WERI-Rb-1 (cell line): ENCODE results near the gene SRGAP1.

Experiments
- DNase-seq: peaks from one replicate; pipeline ENCODE4 v3.0.0-alpha.2; 2020
- H3K27ac ChIP-seq: fragments of 250-450 bp; sonication (Bioruptor Pico); 2 replicates; pipeline ENCODE4 v1.5.1; 2020; ENCODE audit warnings: mild to moderate bottlenecking, moderate library complexity
- H3K27me3 ChIP-seq: fragments of 250-450 bp; sonication (Bioruptor Pico); 2 replicates; pipeline ENCODE4 v1.5.1; 2021; ENCODE audit warnings: mild to moderate bottlenecking, low read depth, moderate library complexity; ENCODE audit not compliant: insufficient read depth, severe bottlenecking
- H3K36me3 ChIP-seq: fragments of 250-450 bp; sonication (Bioruptor Pico); 2 replicates; pipeline ENCODE4 v1.5.1; 2020; ENCODE audit warnings: mild to moderate bottlenecking, moderate library complexity
- H3K4me3 ChIP-seq: 2 replicates; pipeline ENCODE4 v1.5.1; 2011; ENCODE audit warnings: low read depth, mild to moderate bottlenecking, control low read depth, low read length
- H3K9me3 ChIP-seq: fragments of 250-450 bp; sonication (Bioruptor Pico); 2 replicates; pipeline ENCODE4 v1.5.1; 2021; ENCODE audit warnings: mild to moderate bottlenecking, moderate library complexity; ENCODE audit not compliant: severe bottlenecking
- TF ChIP-seq, protein P1 (sequence below): IDR thresholded peaks from 2 replicates; pipeline ENCODE4 v1.5.1; 2011; ENCODE audit warnings: low read depth, mild to moderate bottlenecking, control low read depth, inconsistent platforms, low read length

SRGAP1 gene

DNA sequence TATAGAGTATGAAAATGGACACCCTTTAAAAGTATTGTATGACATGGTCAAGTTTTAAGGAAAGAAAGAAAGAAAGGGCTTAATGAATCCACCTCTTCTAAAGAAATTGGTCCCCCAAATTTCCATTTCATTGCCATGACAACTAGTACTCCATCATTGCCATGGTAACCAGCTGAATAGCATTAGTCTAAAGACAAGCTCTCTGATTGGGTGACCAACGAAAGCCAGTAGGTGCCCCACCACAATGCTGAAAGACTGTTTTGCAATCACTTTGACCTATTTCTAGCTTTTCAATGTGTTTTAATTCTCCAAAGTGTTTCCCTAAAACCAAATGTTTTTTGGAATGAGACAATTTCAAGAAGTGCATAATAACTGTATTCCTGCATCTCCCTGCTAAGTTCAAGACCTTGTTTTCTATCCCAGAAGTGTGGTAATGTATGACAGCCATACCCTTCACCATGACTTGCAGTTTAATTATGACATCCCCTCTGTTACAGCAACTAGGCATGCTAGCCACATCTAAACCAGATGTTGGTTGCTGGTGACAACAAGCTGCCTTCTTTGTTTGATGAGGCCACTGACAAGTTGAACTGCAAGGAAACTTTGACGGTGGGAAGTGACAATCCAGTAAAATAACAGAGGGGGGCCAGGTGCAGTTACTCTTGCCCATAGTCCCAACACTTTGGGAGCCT lies 330.9 kb downstream of the SRGAP1 start:
- no peak for DNase-seq
- H3K4me3 ChIP-seq = no peak overlapping the region
- H3K27me3 ChIP-seq = no peaks in the 10 kb centered on the region
- H3K36me3 ChIP-seq = no peaks in the 10 kb centered on the region
- H3K9me3 ChIP-seq = no peaks in the 10 kb centered on the region
- no peak overlapping the region for H3K27ac ChIP-seq
- TF ChIP-seq, protein P1, sequence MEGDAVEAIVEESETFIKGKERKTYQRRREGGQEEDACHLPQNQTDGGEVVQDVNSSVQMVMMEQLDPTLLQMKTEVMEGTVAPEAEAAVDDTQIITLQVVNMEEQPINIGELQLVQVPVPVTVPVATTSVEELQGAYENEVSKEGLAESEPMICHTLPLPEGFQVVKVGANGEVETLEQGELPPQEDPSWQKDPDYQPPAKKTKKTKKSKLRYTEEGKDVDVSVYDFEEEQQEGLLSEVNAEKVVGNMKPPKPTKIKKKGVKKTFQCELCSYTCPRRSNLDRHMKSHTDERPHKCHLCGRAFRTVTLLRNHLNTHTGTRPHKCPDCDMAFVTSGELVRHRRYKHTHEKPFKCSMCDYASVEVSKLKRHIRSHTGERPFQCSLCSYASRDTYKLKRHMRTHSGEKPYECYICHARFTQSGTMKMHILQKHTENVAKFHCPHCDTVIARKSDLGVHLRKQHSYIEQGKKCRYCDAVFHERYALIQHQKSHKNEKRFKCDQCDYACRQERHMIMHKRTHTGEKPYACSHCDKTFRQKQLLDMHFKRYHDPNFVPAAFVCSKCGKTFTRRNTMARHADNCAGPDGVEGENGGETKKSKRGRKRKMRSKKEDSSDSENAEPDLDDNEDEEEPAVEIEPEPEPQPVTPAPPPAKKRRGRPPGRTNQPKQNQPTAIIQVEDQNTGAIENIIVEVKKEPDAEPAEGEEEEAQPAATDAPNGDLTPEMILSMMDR = no peak

DNA sequence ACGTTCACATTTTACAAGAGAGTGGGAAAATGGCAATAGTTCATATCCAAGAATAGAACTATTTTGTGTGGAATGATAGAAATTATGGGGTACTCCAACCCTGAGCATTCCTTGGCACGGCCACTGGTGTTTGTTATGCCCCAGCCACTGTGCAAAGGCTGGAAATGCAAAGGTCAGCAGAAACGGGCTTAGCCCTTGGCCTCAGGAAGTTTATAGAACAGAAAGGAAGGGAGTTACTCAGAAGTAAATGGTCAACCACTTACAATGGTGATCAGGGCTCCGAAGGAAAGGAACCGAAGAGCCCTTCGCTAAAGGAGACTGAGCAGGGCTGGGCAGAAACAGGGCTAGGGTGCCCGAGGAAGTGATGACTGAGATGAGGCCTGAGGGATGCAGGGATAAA lies 332.5 kb downstream of the SRGAP1 start:
- DNase-seq = no peak
- Histone ChIP-seq H3K27me3 (no peaks in the 10 kb centered on the region), H3K4me3 (no peak overlapping the region), H3K27ac (no peak overlapping the region), H3K9me3 (no peaks in the 10 kb centered on the region), H3K36me3 (no peaks in the 10 kb centered on the region)
- TF ChIP-seq, protein P1 = no peak

DNA sequence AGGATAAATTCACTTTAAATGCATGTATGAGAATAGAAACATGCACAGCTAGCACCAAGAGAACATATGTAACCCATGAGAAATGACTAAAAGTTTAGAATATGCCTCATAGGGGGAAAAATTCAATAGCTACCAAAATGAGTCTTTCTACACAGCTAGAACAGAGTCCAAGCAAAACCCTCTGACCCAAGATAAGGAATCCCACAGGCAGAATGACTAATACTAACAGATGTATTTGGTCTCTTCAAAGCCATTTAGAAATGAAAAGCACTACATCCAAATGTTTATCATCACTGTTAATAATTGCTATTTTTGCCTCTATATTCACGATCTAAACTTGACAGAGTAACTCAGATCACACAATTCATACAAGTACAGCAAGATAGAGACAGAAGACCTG lies 333.6 kb downstream of the SRGAP1 start:
- no peaks in the 10 kb centered on the region for H3K36me3 ChIP-seq
- no peak overlapping the region for H3K4me3 ChIP-seq
- no peak overlapping the region for H3K27ac ChIP-seq
- no peak for DNase-seq
- TF ChIP-seq, protein P1 = no peak
- no peaks in the 10 kb centered on the region for H3K9me3 ChIP-seq
- no peaks in the 10 kb centered on the region for H3K27me3 ChIP-seq

DNA sequence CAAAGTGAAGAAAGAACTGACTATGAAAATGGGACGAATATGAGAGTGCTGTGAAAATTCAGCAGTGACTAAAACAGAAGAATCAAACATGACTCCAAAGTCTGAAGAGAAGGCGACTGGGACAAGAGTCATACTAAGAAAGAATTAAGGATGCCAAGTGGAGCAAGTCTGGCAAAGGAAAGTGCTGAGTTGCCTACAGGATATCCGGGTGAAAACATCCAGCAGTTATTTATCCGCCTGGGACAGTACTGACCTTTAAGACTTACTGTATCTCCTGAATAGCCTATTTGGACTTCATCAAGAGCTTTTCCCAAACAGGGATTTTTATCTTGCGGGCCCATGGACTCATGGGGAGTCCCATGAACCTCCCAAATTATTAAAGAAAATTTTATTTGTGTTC lies 336.5 kb downstream of the SRGAP1 start:
- Histone ChIP-seq H3K9me3 (no peaks in the 10 kb centered on the region), H3K4me3 (no peak overlapping the region), H3K27me3 (no peaks in the 10 kb centered on the region), H3K27ac (no peak overlapping the region), H3K36me3 (no peaks in the 10 kb centered on the region)
- DNase-seq = no peak
- TF ChIP-seq, protein P1 = no peak

DNA sequence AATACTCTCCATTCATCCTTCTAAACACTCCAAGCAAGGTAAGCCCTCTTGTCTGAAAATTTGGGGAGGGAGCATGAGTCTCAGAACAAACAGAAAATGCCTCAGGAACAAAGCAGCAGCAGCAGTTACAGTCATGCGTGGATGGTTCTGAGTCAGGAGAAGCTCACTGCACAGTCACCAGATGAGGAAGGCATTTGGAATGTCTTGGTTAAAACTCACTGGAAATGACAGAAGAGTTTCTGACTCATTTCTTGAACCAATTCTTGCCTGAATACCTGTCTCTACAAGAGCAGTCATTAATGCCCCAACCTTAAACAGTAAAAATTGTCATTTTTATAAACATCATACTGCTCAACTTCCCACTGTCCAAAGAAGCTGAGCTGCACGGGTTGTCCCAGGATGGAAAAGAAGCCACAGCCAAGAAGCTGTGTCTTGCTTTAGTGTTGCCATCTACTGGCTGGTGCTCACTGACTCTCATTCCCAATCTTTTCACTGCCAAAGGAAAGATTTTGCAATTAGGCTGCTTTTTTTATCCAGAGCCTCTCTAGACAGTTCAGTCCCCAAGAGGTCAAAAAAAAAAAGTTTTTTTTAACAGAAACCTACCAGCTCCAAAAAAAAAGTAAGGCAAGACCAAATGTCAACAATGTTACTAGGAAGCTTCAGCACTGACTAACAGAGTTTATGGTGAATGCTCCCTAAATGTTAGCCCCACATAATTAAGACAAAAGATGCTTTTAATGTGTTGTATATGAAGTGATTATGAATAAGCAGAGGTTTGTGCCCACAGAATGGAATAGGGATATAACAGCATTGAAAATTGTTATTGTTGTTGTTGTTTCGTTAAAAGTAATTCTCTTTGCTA lies 337.2 kb downstream of the SRGAP1 start:
- DNase-seq = peak; percentile 43
- H3K36me3 ChIP-seq = no peaks in the 10 kb centered on the region
- TF ChIP-seq, protein P1 = peak; percentile 82
- H3K27ac ChIP-seq = no peak overlapping the region
- no peaks in the 10 kb centered on the region for H3K9me3 ChIP-seq
- H3K4me3 ChIP-seq = no peak overlapping the region
- no peaks in the 10 kb centered on the region for H3K27me3 ChIP-seq
